NCI-H128 (cell line): ENCODE results near the gene TNPO1.
"Not testable (repeated sequence)": the region's sequence is repeated elsewhere in the genome, so short reads cannot be mapped to it uniquely, and the experiment has no call there.

ENCODE experiments used
- DNase-seq: peaks from one replicate; lab custom pipeline; 2025; ENCODE audit not compliant: unreplicated experiment; lab: John Stamatoyannopoulos, UW

TNPO1 gene

GRCh38 chr5:72816284-72817075, at the start of gene TNPO1:
TSS of gene TNPO1 (plus strand) at chr5:72816661. CDS start at chr5:72816738, 77 bp downstream.
- DNase-seq = peak; percentile 58

- no peak for DNase-seq
These were observed 49.0 kb upstream of the TNPO1 start for GRCh38 chr5:72767289-72768010.

- DNase-seq = no peak
These were observed 46.2 kb upstream of the TNPO1 start for GRCh38 chr5:72770266-72770665.

- no peak for DNase-seq
These were observed 39.8 kb upstream of the TNPO1 start for GRCh38 chr5:72776684-72777083.

GRCh38 chr5:72779520-72779919, 36.9 kb upstream of the TNPO1 start:
- DNase-seq = no peak

GRCh38 chr5:72783354-72783753, 33.1 kb upstream of the TNPO1 start:
- no peak for DNase-seq

- DNase-seq = no peak
These were observed 32.3 kb upstream of the TNPO1 start for GRCh38 chr5:72784129-72784528.

GRCh38 chr5:72785801-72786200, 30.7 kb upstream of the TNPO1 start:
- no peak for DNase-seq

- DNase-seq = no peak
These were observed 29.8 kb upstream of the TNPO1 start for GRCh38 chr5:72786676-72787075.

- no peak for DNase-seq
These were observed 27.5 kb upstream of the TNPO1 start for GRCh38 chr5:72788866-72789505.

- no peak for DNase-seq
These were observed 26.3 kb upstream of the TNPO1 start for GRCh38 chr5:72790186-72790585.

- not testable (repeated sequence) for DNase-seq
These were observed 23.8 kb upstream of the TNPO1 start for GRCh38 chr5:72792662-72793061.

GRCh38 chr5:72796001-72796400, 20.5 kb upstream of the TNPO1 start:
- no peak for DNase-seq

GRCh38 chr5:72799721-72800120, 16.7 kb upstream of the TNPO1 start:
- no peak for DNase-seq

GRCh38 chr5:72808637-72809036, 7.8 kb upstream of the TNPO1 start:
- not testable (repeated sequence) for DNase-seq

GRCh38 chr5:72811849-72812248, 4.6 kb upstream of the TNPO1 start:
- no peak for DNase-seq

- no peak for DNase-seq
These were observed 4.0 kb upstream of the TNPO1 start for GRCh38 chr5:72812488-72812887.

- DNase-seq = no peak
These were observed 2.4 kb upstream of the TNPO1 start for GRCh38 chr5:72814104-72814503.

GRCh38 chr5:72814864-72815263, 1.6 kb upstream of the TNPO1 start:
- no peak for DNase-seq

GRCh38 chr5:72815580-72816283, 729 bp upstream of the TNPO1 start:
- DNase-seq = no peak

GRCh38 chr5:72817076-72817481, 618 bp downstream of the TNPO1 start:
- DNase-seq = no peak
